Mammary epithelial cell (primary cell): Measurements from ENCODE around the gene ESRRA.

Experiments
- EZH2 ChIP-seq: IDR thresholded peaks from 2 replicates; pipeline ENCODE4 v1.6.1; 2012; ENCODE audit warnings: low read length, inconsistent platforms, borderline replicate concordance
- TF ChIP-seq, protein P1 (sequence below), 2 donors: IDR thresholded peaks in 1 of 2; conservative IDR thresholded peaks in 1 of 2; 2 replicates each; pipeline ENCODE4 v1.5.1; 2011 to 2012; ENCODE audit warnings: inconsistent platforms in 2 of 2, low read length in 2 of 2, mild to moderate bottlenecking in 2 of 2, control low read depth in 1 of 2, low read depth in 1 of 2; ENCODE audit not compliant: insufficient read depth in 1 of 2; ENCODE audit errors: extremely low read depth in 1 of 2

- TF ChIP-seq, protein P1, sequence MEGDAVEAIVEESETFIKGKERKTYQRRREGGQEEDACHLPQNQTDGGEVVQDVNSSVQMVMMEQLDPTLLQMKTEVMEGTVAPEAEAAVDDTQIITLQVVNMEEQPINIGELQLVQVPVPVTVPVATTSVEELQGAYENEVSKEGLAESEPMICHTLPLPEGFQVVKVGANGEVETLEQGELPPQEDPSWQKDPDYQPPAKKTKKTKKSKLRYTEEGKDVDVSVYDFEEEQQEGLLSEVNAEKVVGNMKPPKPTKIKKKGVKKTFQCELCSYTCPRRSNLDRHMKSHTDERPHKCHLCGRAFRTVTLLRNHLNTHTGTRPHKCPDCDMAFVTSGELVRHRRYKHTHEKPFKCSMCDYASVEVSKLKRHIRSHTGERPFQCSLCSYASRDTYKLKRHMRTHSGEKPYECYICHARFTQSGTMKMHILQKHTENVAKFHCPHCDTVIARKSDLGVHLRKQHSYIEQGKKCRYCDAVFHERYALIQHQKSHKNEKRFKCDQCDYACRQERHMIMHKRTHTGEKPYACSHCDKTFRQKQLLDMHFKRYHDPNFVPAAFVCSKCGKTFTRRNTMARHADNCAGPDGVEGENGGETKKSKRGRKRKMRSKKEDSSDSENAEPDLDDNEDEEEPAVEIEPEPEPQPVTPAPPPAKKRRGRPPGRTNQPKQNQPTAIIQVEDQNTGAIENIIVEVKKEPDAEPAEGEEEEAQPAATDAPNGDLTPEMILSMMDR (conservative IDR thresholded peaks at IDR 0.05 in 1 of 2, IDR thresholded peaks at IDR 0.05 in 1 of 2; ENCODE audit: extremely low read depth in 1 of 2, insufficient read depth in 1 of 2, low read depth in 1 of 2, low read length in 2 of 2) = no peak
- TF ChIP-seq EZH2 = no peak
Measured at GRCh38 chr11:64344787-64345186, 39.5 kb downstream of the ESRRA start.
